A549 (cell line): ENCODE data around the gene TIAM2.

Source experiments
- BHLHE40 ChIP-seq: IDR thresholded peaks from 2 replicates; pipeline ENCODE4 v1.6.1; 2012; ENCODE audit warnings: low read depth, low read length, inconsistent platforms
- CEBPB ChIP-seq, 2 experiments: fragments of >200 bp in 1 of 2; sonication (Bioruptor Twin) in 1 of 2; formaldehyde crosslinking in 1 of 2; IDR thresholded peaks; 2 replicates each; pipeline ENCODE4 v1.6.1; 2012 to 2016
- CHD4 ChIP-seq: fragments of 200-600 bp; sonication (generic); IDR thresholded peaks from 2 replicates; pipeline ENCODE4 v1.6.1; 2016; ENCODE audit warnings: antibody characterized with exemption, mild to moderate bottlenecking, borderline replicate concordance
- EP300 ChIP-seq, 2 experiments: fragments of >200 bp; sonication (Bioruptor Twin); formaldehyde crosslinking; IDR thresholded peaks; 2 replicates in 1 of 2; 3 replicates in 1 of 2; pipeline ENCODE4 v1.6.1; 2016 to 2017
- KDM1A ChIP-seq: fragments of 200-600 bp; sonication (generic); IDR thresholded peaks from 2 replicates; pipeline ENCODE4 v1.6.1; 2016; ENCODE audit warnings: low read depth, mild to moderate bottlenecking
- NPAS2 ChIP-seq: fragments of 250-450 bp; sonication (Bioruptor Pico); IDR thresholded peaks from 2 replicates; pipeline ENCODE4 v1.8.0; 2022; ENCODE audit warnings: mild to moderate bottlenecking, moderate library complexity, borderline replicate concordance
- POLR2A ChIP-seq: IDR thresholded peaks from 2 replicates; pipeline ENCODE4 v1.6.1; 2012; ENCODE audit warnings: mild to moderate bottlenecking, low read length
- TF ChIP-seq, protein P1 (sequence below): IDR thresholded peaks from 2 replicates; pipeline ENCODE4 v1.6.1; 2012
- TF ChIP-seq, protein P2 (sequence below): fragments of >200 bp; sonication (Bioruptor Twin); formaldehyde crosslinking; IDR thresholded peaks from 3 replicates; pipeline ENCODE4 v1.5.1; 2016
- TF ChIP-seq, protein P3 (sequence below): fragments of 200-600 bp; sonication (generic); IDR thresholded peaks from 2 replicates; pipeline ENCODE4 v1.6.1; 2016; ENCODE audit warnings: antibody characterized with exemption, mild to moderate bottlenecking, moderate library complexity
- TF ChIP-seq, protein P4 (sequence below): IDR thresholded peaks from 2 replicates; pipeline ENCODE4 v1.6.1; 2012

DNA sequence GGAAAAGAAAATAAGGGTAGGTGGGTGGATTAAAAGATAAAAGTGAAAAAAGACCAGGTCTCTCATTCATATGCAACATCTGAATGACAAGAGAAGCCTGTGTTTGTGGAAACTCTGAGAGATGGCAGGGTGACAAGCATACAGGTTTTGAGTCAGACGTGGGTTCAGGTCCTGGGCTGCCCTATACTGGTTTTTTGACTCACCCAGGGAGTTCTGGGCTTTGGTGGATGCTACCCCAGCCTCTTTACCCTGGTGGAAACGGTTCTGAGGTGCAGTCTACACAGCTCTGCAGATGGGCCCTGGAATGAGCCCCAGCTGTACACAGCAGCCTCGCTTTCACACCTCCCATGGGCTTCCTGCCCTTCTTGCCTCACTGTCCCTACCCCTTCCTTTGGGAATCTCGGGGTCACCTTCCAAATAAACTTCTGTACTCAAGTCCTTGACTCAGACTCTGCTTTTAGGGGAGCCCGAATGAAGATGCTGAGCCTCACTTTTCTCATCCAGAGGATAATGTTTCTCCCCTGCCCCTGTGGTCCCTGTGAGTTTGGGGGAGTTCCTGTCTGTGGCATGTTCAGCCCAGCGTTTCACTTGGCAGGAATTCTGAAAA lies 191.0 kb downstream of the TIAM2 start:
- TF ChIP-seq NPAS2 (CRISPR knock-in tag) (no peak), EP300 (IDR thresholded peaks at IDR 0.05) (no peak), CEBPB (IDR thresholded peaks at IDR 0.05) (no peak), CHD4 (no peak), BHLHE40 (no peak), KDM1A (no peak), POLR2A (no peak)
- TF ChIP-seq, protein P1, sequence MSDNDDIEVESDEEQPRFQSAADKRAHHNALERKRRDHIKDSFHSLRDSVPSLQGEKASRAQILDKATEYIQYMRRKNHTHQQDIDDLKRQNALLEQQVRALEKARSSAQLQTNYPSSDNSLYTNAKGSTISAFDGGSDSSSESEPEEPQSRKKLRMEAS, result no peak
- TF ChIP-seq, protein P2, sequence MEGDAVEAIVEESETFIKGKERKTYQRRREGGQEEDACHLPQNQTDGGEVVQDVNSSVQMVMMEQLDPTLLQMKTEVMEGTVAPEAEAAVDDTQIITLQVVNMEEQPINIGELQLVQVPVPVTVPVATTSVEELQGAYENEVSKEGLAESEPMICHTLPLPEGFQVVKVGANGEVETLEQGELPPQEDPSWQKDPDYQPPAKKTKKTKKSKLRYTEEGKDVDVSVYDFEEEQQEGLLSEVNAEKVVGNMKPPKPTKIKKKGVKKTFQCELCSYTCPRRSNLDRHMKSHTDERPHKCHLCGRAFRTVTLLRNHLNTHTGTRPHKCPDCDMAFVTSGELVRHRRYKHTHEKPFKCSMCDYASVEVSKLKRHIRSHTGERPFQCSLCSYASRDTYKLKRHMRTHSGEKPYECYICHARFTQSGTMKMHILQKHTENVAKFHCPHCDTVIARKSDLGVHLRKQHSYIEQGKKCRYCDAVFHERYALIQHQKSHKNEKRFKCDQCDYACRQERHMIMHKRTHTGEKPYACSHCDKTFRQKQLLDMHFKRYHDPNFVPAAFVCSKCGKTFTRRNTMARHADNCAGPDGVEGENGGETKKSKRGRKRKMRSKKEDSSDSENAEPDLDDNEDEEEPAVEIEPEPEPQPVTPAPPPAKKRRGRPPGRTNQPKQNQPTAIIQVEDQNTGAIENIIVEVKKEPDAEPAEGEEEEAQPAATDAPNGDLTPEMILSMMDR, result no peak
- TF ChIP-seq, protein P3, sequence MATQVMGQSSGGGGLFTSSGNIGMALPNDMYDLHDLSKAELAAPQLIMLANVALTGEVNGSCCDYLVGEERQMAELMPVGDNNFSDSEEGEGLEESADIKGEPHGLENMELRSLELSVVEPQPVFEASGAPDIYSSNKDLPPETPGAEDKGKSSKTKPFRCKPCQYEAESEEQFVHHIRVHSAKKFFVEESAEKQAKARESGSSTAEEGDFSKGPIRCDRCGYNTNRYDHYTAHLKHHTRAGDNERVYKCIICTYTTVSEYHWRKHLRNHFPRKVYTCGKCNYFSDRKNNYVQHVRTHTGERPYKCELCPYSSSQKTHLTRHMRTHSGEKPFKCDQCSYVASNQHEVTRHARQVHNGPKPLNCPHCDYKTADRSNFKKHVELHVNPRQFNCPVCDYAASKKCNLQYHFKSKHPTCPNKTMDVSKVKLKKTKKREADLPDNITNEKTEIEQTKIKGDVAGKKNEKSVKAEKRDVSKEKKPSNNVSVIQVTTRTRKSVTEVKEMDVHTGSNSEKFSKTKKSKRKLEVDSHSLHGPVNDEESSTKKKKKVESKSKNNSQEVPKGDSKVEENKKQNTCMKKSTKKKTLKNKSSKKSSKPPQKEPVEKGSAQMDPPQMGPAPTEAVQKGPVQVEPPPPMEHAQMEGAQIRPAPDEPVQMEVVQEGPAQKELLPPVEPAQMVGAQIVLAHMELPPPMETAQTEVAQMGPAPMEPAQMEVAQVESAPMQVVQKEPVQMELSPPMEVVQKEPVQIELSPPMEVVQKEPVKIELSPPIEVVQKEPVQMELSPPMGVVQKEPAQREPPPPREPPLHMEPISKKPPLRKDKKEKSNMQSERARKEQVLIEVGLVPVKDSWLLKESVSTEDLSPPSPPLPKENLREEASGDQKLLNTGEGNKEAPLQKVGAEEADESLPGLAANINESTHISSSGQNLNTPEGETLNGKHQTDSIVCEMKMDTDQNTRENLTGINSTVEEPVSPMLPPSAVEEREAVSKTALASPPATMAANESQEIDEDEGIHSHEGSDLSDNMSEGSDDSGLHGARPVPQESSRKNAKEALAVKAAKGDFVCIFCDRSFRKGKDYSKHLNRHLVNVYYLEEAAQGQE, result no peak
- TF ChIP-seq, protein P4, sequence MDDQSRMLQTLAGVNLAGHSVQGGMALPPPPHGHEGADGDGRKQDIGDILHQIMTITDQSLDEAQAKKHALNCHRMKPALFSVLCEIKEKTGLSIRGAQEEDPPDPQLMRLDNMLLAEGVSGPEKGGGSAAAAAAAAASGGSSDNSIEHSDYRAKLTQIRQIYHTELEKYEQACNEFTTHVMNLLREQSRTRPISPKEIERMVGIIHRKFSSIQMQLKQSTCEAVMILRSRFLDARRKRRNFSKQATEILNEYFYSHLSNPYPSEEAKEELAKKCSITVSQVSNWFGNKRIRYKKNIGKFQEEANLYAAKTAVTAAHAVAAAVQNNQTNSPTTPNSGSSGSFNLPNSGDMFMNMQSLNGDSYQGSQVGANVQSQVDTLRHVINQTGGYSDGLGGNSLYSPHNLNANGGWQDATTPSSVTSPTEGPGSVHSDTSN, result no peak
